Pancreas (tissue), 10 donors: ENCODE data around the gene KCNN4. TPM values are rescaled to one million over a fixed set of nuclear protein-coding genes. Genes with fewer than 3 reads are reported as not detected.

ENCODE experiments used
- ATAC-seq, 4 donors: fragments of 200-7000 bp; cut with Tn5 transposase; one replicate each; pipeline versions ENCODE4 v1.8.0 to v1.9.1; 2020; ENCODE audit warnings: mild to moderate bottlenecking in 4 of 4, moderate library complexity in 4 of 4
- DNase-seq, 6 donors: peaks; one replicate each; pipeline ENCODE4 v3.0.0-alpha.2; 2020
- FAIRE-seq: peaks from 2 replicates; lab custom pipeline; 2012; peaks lifted over from hg19 to GRCh38; lab: Jason Lieb, UNC
- H3K27ac ChIP-seq, 4 donors: fragments of 200-600 bp; sonication (generic); 1 replicate in 3 of 4; 2 replicates in 1 of 4; pipeline versions ENCODE4 v1.5.0 to v1.8.0; 2020
- H3K27me3 ChIP-seq, 4 donors: fragments of 200-600 bp; one replicate each; pipeline ENCODE4 v1.8.0; 2021
- H3K36me3 ChIP-seq, 3 donors: fragments of 200-600 bp; sonication (generic) in 1 of 3; one replicate each; pipeline versions ENCODE4 v1.5.0 to v1.8.0; 2020 to 2021
- H3K4me1 ChIP-seq, 3 donors: fragments of 200-600 bp; one replicate each; pipeline ENCODE4 v1.8.0; 2021
- H3K4me3 ChIP-seq, 4 donors: fragments of 200-600 bp; sonication (generic) in 2 of 4; one replicate each; pipeline versions ENCODE4 v1.5.0 to v1.8.0; 2020 to 2021
- H3K9me3 ChIP-seq, 4 donors: fragments of 200-600 bp; one replicate each; pipeline ENCODE4 v1.8.0; 2021
- WGBS, 2 donors: extraction: QIAGEN DNeasy Blood & Tissue Kit; methylation state at CpG; one replicate each; pipeline ENCODE4 v1.1.7; 2013; 5-methylcytosine and 5-hydroxymethylcytosine counted together
- intact Hi-C, 3 donors: fragments of 100-400 bp; cut with DNase I; formaldehyde crosslinking; loops; one replicate each; pipeline versions ENCODE4 v1.11.1 to v1.14.2; 2022
- polyA plus RNA-seq, 2 donors: library from polyadenylated mRNA; stranded (reverse); fragments of 200-250 nt; gene quantifications; one replicate each; pipeline ENCODE4 v1.2.3, GENCODE V29; 2013
- total RNA-seq, 6 donors: library from RNA; stranded (reverse); fragmentation: NEBNext Ultra II Directional in 4 of 6; extraction: Animal tissue kit (Norgen Biotek cat#: 25700) in 4 of 6; gene quantifications; one replicate each; pipeline versions ENCODE4 v1.2.1 to v1.2.4, GENCODE V29; 2021 to 2023
- TF ChIP-seq, protein P1 (sequence below), 4 donors: fragments of 200-600 bp; sonication (generic) in 3 of 4; IDR thresholded peaks; one replicate each; pipeline versions ENCODE4 v1.5.0 to v1.8.0; 2021; ENCODE audit warnings: antibody characterized with exemption in 4 of 4
- donor health status: healthy with polysubstance abuse.
- donor health status: DM: no; HTN: no; CAD: no; lungs with moderate emphysema.
- donor health status: DM: no; HTN: no; CAD: no.
- donor health status: control.
- donor health status: control.
- donor health status: Bipolar disorder and iron deficiency.
- donor health status: DM: yes; HTN: yes; CAD: no.
- donor health status: DM: no; HTN: no; CAD: no.
- donor health status: DM: no; HTN: no; CAD: no.
- donor health status: DM: yes; HTN: yes; CAD: no.

The KCNN4 gene
- total and polyA plus RNA-seq, 8 donors, result 0.43 to 2.6 (median 1.2) TPM

- no peaks in the 10 kb centered on the region for H3K27me3 ChIP-seq
- peaks cover 0 to 18% (median 7%) of the 10 kb centered on the region in 3 donors for H3K4me1 ChIP-seq
- FAIRE-seq, result no peak
- TF ChIP-seq, protein P1, sequence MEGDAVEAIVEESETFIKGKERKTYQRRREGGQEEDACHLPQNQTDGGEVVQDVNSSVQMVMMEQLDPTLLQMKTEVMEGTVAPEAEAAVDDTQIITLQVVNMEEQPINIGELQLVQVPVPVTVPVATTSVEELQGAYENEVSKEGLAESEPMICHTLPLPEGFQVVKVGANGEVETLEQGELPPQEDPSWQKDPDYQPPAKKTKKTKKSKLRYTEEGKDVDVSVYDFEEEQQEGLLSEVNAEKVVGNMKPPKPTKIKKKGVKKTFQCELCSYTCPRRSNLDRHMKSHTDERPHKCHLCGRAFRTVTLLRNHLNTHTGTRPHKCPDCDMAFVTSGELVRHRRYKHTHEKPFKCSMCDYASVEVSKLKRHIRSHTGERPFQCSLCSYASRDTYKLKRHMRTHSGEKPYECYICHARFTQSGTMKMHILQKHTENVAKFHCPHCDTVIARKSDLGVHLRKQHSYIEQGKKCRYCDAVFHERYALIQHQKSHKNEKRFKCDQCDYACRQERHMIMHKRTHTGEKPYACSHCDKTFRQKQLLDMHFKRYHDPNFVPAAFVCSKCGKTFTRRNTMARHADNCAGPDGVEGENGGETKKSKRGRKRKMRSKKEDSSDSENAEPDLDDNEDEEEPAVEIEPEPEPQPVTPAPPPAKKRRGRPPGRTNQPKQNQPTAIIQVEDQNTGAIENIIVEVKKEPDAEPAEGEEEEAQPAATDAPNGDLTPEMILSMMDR (IDR thresholded peaks at IDR 0.05), result no peak
- no peaks in the 10 kb centered on the region for H3K9me3 ChIP-seq
- intact Hi-C loops, result loop anchor here in 1 of 3 donors (5.0 kb wide), 1 partner anchor 32 kb away; the partner anchor contains the start of gene KCNN4
- 96 to 97% methylated on average over 1 of the region's 1 CpG for WGBS, 2 donors
- H3K27ac ChIP-seq, result no peak overlapping the region
- H3K36me3 ChIP-seq, result peaks cover 0 to 29% (median 20%) of the 10 kb centered on the region in 3 donors
- DNase-seq, result no peak
- H3K4me3 ChIP-seq, result no peak overlapping the region
- ATAC-seq, result no peak
Measured at GRCh38 chr19:43749898-43750297, 30.9 kb downstream of the KCNN4 start.

DNA sequence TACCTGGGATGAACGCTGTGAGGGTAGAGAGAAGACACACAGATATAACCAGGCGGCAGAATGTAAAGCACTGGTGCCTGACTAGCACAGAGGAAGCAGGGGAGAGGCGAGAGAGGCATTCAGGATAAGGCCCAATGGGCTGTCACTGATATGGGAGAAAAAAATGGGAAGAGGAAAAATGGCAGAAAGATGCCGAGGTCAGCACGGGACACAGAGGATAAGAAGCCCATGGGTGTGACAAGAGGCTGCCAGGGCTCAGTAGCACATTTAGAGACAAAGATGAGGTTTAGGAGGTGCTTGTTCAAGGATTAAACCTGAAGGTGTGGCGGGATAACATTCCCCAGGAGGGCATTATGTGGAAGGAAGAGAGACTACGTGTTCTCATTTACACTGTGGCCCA is 31.6 kb downstream of the KCNN4 start:
- TF ChIP-seq, protein P1 (IDR thresholded peaks at IDR 0.05), result no peak
- Histone ChIP-seq H3K27ac (no peak overlapping the region), H3K4me1 (peaks cover 0 to 18% (median 7%) of the 10 kb centered on the region in 3 donors), H3K36me3 (peaks cover 0 to 29% (median 20%) of the 10 kb centered on the region in 3 donors), H3K27me3 (no peaks in the 10 kb centered on the region), H3K4me3 (no peak overlapping the region), H3K9me3 (no peaks in the 10 kb centered on the region)
- DNase-seq (no peak), ATAC-seq (no peak), FAIRE-seq (no peak)
- intact Hi-C loops, result loop anchor here in 1 of 3 donors (5.0 kb wide), 1 partner anchor 33 kb away; the partner anchor contains the start of gene KCNN4
- 87 to 91% methylated on average over 7 of the region's 7 CpGs for WGBS, 2 donors

GRCh38 chr19:43748685-43749084 is 32.1 kb downstream of the KCNN4 start:
- no peak for FAIRE-seq

DNA sequence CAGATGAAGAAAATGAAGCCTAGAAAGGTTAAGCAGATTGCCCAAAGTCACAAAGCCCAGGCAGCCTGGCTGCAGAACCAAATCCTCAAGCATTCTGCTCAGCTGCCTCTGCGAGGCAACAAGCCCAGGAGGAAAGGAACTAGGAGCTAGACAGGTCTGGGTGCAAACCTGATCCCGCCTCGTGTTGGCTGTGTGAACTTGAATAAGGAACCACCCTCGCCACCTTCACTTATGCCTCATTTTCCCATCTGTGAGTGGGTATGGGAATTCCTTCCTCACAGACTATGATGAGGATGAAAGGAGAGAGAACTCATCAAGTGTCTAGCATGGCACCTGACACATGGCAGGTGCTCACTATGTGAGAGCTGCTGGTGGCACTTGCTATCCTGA is 32.6 kb downstream of the KCNN4 start:
- peaks cover 0 to 29% (median 20%) of the 10 kb centered on the region in 3 donors for H3K36me3 ChIP-seq

More at GRCh38 chr19:43748685-43749084, 32.1 kb downstream of the KCNN4 start:
- Histone ChIP-seq H3K27me3 (no peaks in the 10 kb centered on the region), H3K4me3 (no peak overlapping the region), H3K4me1 (peaks cover 0 to 15% (median 3%) of the 10 kb centered on the region in 3 donors), H3K27ac (no peak overlapping the region), H3K36me3 (peaks cover 0 to 29% (median 20%) of the 10 kb centered on the region in 3 donors), H3K9me3 (no peaks in the 10 kb centered on the region)
- DNase-seq (no peak), ATAC-seq (no peak)
- 85 to 86% methylated on average over 4 of the region's 4 CpGs for WGBS, 2 donors
- TF ChIP-seq, protein P1 (IDR thresholded peaks at IDR 0.05), result no peak
- intact Hi-C loops, result loop anchor here in 1 of 3 donors (5.0 kb wide), 1 partner anchor 34 kb away; the partner anchor contains the start of gene KCNN4

More for the DNA sequence above, 32.6 kb downstream of the KCNN4 start:
- Histone ChIP-seq H3K9me3 (no peaks in the 10 kb centered on the region), H3K4me3 (no peak overlapping the region), H3K4me1 (peaks cover 0 to 10% (median 0%) of the 10 kb centered on the region in 3 donors), H3K27ac (no peak overlapping the region), H3K27me3 (no peaks in the 10 kb centered on the region)
- TF ChIP-seq, protein P1 (IDR thresholded peaks at IDR 0.05), result no peak
- ATAC-seq, result no peak
- 86 to 93% methylated on average over 4 of the region's 4 CpGs for WGBS, 2 donors
- DNase-seq, result no peak
- FAIRE-seq, result no peak
- intact Hi-C loops, result loop anchor here in 1 of 3 donors (5.0 kb wide), 1 partner anchor 34 kb away; the partner anchor contains the start of gene KCNN4
